Subcutaneous abdominal adipose tissue (tissue), 5 donors: Measurements from ENCODE around the gene PPP3CA.

Experiments used
- H3K27ac ChIP-seq: one replicate; pipeline ENCODE4 v1.7.0; 2013; ENCODE audit warnings: low read depth, mild to moderate bottlenecking, inconsistent platforms, low read length, moderate library complexity
- H3K27me3 ChIP-seq, 5 donors: one replicate each; pipeline ENCODE4 v1.7.0; 2013; ENCODE audit warnings: low read length in 5 of 5, inconsistent platforms in 1 of 5; ENCODE audit not compliant: control insufficient read depth in 5 of 5, insufficient read depth in 4 of 5
- H3K36me3 ChIP-seq, 5 donors: one replicate each; pipeline ENCODE4 v1.7.0; 2013; ENCODE audit warnings: low read length in 5 of 5; ENCODE audit not compliant: control insufficient read depth in 5 of 5, insufficient read depth in 5 of 5
- H3K4me1 ChIP-seq, 5 donors: one replicate each; pipeline ENCODE4 v1.7.0; 2013; ENCODE audit warnings: low read length in 5 of 5, mild to moderate bottlenecking in 3 of 5, moderate library complexity in 1 of 5; ENCODE audit not compliant: control insufficient read depth in 5 of 5, insufficient read depth in 5 of 5
- H3K4me3 ChIP-seq, 5 donors: one replicate each; pipeline ENCODE4 v1.7.0; 2013; ENCODE audit warnings: low read length in 5 of 5, low read depth in 1 of 5
- H3K9ac ChIP-seq, 5 donors: one replicate each; pipeline ENCODE4 v1.7.0; 2013; ENCODE audit warnings: low read length in 5 of 5, mild to moderate bottlenecking in 4 of 5, moderate library complexity in 3 of 5
- H3K9me3 ChIP-seq, 5 donors: one replicate each; pipeline ENCODE4 v1.7.0; 2013; ENCODE audit warnings: low read length in 5 of 5; ENCODE audit not compliant: control insufficient read depth in 5 of 5
- donor health status: healthy.
- donor health status: healthy.
- donor health status: healthy.
- donor health status: healthy.
- donor health status: healthy.

Gene PPP3CA

DNA sequence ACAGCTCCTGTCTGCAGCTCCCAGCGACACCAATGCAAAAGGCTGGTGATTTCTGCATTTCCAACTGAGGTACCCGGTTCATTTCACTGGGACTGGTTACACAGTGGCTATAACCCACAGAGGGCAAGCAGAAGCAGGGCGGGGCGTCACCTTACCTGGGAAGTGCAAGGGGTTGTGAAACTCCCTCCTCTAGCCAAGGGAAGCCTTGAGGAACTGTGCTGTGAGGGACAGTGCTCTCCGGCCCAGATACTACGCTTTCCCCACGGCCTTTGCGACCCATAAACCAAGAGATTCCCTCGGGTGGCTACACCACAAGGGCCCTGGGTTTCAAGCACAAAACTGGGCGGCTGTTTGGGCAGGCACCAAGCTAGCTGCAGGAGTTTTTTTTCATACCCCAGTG, 218.9 kb downstream of the PPP3CA start:
- Histone ChIP-seq H3K9ac (no peak overlapping the region), H3K4me3 (no peak overlapping the region), H3K36me3 (no peaks in the 10 kb centered on the region), H3K9me3 (no peaks in the 10 kb centered on the region), H3K27ac (no peak overlapping the region), H3K4me1 (peaks cover 0 to 3% (median 0%) of the 10 kb centered on the region in 5 donors), H3K27me3 (no peaks in the 10 kb centered on the region)

DNA sequence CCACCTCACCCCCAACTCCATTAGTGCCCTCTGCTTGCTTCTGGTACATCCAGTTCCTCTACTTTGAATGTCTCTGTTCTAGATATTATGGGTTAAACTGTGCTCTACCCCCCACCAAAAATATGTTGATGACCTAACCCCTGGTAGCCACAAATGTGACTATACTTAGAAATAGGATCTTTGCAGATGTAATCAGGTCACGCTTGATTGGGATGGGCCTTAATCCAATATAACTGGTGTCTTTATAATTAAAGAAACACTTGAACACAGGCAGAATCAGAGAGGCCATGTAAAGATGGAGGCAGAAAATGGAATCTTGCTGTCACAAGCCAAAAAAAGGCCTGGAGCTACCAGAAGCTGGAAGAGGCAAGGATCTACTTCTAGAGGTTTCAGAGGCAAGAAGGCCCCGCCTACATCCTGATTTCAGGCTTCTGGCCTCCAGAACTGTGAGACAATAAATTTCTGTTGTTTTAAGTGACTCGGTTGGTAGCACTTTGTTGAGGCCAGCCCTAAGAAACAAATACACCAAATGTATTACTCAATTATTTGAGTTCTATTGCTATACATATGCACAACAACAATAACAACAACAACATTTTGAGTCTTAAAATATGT, 220.0 kb downstream of the PPP3CA start:
- no peaks in the 10 kb centered on the region for H3K9me3 ChIP-seq
- no peak overlapping the region for H3K4me3 ChIP-seq
- no peaks in the 10 kb centered on the region for H3K36me3 ChIP-seq
- peaks cover 0 to 3% (median 0%) of the 10 kb centered on the region in 5 donors for H3K4me1 ChIP-seq
- H3K27ac ChIP-seq, result no peak overlapping the region
- no peaks in the 10 kb centered on the region for H3K27me3 ChIP-seq
- H3K9ac ChIP-seq, result no peak overlapping the region

DNA sequence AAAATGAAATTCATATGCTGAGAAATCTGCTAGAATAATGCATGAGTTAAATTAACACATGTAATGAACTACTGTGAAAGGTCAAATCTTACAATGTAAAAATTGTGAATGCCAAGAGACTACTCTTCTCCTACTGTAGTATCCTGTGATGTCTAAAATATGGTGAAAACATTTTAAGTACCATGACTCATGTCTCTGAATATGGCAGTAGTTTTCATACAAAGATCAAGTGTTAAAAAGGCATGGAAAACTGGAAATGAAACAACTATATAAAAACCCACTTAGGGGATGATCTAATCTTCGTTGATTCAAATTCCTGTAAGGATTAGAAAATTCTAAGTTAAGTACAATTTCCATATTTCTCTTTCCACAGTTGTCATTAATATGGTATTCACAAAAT, 221.3 kb downstream of the PPP3CA start:
- Histone ChIP-seq H3K36me3 (no peaks in the 10 kb centered on the region), H3K9ac (no peak overlapping the region), H3K27me3 (no peaks in the 10 kb centered on the region), H3K4me3 (no peak overlapping the region), H3K9me3 (no peaks in the 10 kb centered on the region), H3K27ac (no peak overlapping the region), H3K4me1 (peaks cover 0 to 3% (median 0%) of the 10 kb centered on the region in 5 donors)

DNA sequence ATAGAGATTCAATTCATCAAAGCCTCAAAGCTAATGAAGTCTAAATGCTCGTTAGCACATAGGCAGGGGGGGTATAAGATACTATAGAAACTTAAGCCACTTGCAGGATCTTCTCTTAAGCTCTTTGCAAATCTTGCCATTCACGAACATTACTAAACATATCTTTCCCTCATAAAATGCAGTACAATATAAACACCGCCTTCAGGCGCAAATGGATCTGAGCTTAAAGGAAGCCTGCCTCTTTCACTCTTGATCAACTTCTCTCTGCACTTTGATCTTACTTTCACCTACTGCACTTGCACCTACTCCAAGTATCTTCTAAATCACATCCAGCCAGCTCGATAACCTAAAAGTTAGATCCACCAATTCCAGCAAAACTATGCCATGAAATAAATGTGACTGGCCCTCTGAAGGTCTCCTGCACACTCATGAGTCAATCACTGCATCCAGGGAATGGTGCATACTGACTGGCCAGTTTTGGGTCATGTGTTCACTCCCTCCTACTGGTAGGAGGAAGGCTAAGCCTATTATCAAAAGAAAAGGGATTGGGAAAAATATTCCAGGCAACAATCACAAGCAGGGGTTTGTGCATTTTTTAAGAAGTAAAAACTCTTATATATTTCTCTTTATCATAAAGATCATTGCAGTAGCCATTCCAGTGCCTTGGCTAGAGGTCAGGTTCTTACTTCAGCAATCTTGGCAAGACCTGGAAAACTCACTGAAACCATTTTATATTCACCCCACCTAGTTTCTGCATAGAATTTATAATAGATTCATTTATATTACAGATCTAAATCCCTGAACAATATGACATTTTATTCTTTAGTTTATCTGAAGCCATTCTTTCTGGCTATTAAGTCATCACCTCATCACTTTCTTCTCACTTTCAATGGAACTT, 222.0 kb downstream of the PPP3CA start:
- no peak overlapping the region for H3K9ac ChIP-seq
- H3K4me3 ChIP-seq, result no peak overlapping the region
- no peak overlapping the region for H3K27ac ChIP-seq
- H3K27me3 ChIP-seq, result no peaks in the 10 kb centered on the region
- H3K4me1 ChIP-seq, result peaks cover 0 to 3% (median 0%) of the 10 kb centered on the region in 5 donors
- H3K9me3 ChIP-seq, result no peaks in the 10 kb centered on the region
- no peaks in the 10 kb centered on the region for H3K36me3 ChIP-seq

DNA sequence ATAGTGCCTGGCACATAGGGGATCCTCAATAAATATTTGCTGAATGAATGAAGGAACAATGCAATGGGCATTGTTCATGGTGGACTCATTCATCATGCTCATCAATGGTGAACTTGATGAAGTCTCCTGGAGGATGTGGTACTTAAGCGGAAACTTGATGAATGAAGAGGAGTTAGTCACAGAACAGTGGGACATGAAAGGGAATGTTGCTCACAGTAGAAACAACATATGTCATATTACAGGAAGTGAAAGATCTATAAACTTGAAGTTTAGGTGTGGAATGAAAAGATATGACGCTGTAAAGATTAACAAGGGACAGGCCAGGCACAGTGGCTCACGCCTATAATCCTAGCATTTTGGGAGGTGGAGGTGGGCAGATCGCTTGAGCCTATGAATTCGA, 224.1 kb downstream of the PPP3CA start:
- H3K27me3 ChIP-seq, result no peaks in the 10 kb centered on the region

DNA sequence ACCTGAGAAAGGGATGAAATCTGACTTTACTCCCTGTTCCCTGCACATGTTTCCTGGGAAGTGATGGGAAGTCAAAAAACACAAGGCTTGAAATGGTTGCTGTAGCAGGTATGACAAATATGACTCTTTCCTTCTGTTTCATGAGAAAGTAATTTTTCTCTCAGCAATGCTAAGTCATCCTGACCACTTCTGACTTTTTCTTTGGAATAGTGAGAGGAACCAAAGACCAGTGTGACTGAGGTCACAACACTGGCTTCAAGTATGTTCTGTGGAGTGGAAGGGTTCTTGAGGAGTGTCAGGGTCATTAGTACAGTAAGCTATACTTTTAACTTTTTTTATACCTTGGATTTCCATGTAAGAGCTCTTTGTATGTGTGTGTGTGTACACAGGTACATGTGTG, 225.3 kb downstream of the PPP3CA start:
- H3K4me1 ChIP-seq, result peaks cover 0 to 3% (median 0%) of the 10 kb centered on the region in 5 donors
- no peaks in the 10 kb centered on the region for H3K27me3 ChIP-seq
- H3K9ac ChIP-seq, result no peak overlapping the region
- H3K36me3 ChIP-seq, result no peaks in the 10 kb centered on the region
- no peaks in the 10 kb centered on the region for H3K9me3 ChIP-seq
- H3K27ac ChIP-seq, result no peak overlapping the region
- no peak overlapping the region for H3K4me3 ChIP-seq

More for the DNA sequence above, 224.1 kb downstream of the PPP3CA start:
- Histone ChIP-seq H3K4me3 (no peak overlapping the region), H3K9ac (no peak overlapping the region), H3K9me3 (no peaks in the 10 kb centered on the region), H3K4me1 (peaks cover 0 to 3% (median 0%) of the 10 kb centered on the region in 5 donors), H3K36me3 (no peaks in the 10 kb centered on the region), H3K27ac (no peak overlapping the region)

DNA sequence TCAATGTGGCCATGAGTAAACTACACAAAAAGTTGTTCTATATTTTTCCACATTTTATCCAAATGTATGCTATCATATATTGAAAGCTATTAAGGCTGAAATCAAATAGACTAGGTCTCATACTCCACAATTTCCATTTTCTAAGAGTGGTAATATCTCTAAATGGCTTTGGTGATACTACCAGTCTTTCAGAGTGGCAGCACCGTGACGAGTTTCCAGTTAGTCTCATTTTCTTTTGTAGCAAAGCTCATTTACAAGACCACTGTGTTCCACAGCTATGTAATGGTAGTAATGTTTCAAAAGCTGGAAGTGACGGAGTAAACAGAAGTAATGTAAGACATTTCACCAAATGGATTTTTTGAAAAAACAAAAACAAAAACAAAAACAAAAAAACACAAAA, 228.2 kb downstream of the PPP3CA start:
- Histone ChIP-seq H3K27ac (no peak overlapping the region), H3K9me3 (no peaks in the 10 kb centered on the region), H3K27me3 (no peaks in the 10 kb centered on the region), H3K36me3 (no peaks in the 10 kb centered on the region), H3K4me3 (no peak overlapping the region), H3K4me1 (peaks cover 0 to 7% (median 0%) of the 10 kb centered on the region in 5 donors), H3K9ac (no peak overlapping the region)

DNA sequence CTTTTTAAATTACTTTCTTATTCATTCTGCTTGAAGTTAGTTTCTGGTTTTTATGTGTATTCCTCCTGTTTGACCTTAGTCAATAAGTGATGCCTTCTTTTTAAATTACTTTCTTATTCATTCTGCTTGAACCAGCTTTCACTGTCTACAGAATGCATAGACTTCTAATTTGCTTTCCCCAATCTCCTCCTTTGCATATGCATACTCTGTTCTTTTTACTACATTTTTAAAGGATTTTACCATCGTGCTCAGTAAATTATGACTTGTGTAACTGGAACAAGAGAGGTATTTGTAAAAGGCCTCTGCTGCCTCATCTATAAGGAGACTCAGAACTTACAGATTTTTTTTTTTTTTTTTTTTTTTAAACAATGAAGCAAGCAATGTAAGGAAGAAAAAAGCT, 228.7 kb downstream of the PPP3CA start:
- H3K9me3 ChIP-seq, result no peaks in the 10 kb centered on the region
- H3K9ac ChIP-seq, result no peak overlapping the region
- no peak overlapping the region for H3K4me3 ChIP-seq
- peaks cover 0 to 7% (median 0%) of the 10 kb centered on the region in 5 donors for H3K4me1 ChIP-seq
- no peaks in the 10 kb centered on the region for H3K27me3 ChIP-seq
- no peak overlapping the region for H3K27ac ChIP-seq
- no peaks in the 10 kb centered on the region for H3K36me3 ChIP-seq

DNA sequence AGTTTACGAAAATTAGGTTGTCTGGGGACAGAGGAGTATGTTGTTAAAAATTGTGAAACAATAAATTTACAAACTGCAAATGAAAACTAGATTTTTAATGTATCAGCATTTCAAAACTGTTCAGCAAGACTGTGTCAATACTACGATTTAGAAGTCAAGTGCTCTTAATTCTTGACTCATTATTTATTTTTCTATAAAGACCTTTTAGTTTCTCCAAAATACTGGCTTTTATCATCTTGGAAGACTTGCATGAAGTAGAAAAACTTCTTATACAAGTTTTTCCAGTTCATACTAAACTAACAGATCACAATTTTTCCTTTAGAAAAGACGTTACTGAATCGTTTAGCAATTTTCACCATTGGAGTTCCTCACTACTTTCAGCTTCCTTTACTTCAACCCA, 231.4 kb downstream of the PPP3CA start:
- Histone ChIP-seq H3K9me3 (no peaks in the 10 kb centered on the region), H3K27ac (no peak overlapping the region)

DNA sequence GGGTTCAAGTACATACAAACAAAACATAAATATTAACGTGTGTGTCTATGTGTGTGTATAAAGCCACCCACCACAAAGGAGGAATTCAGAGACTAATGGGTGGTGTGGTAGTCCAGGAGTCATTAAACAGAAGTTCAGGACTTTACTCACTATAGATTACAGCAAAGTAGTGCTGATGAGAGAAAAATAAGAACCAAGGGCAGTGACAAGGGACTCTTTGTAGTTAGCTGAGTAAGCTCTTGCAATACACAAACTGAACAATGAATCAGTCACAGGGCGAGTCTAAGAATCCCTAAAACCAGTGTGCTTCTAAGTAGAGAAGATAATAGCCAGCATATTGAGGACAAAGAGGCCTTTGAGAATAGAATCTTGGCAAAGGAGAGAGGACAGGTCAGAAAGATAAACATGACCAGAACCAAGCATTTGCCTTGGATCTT, 232.4 kb downstream of the PPP3CA start:
- Histone ChIP-seq H3K36me3 (no peaks in the 10 kb centered on the region), H3K27me3 (no peaks in the 10 kb centered on the region), H3K9ac (no peak overlapping the region), H3K4me1 (peaks cover 0 to 7% (median 0%) of the 10 kb centered on the region in 5 donors), H3K9me3 (no peaks in the 10 kb centered on the region), H3K27ac (no peak overlapping the region), H3K4me3 (no peak overlapping the region)

More for the DNA sequence above, 231.4 kb downstream of the PPP3CA start:
- no peak overlapping the region for H3K4me3 ChIP-seq
- H3K36me3 ChIP-seq, result no peaks in the 10 kb centered on the region
- no peaks in the 10 kb centered on the region for H3K27me3 ChIP-seq
- peaks cover 0 to 7% (median 0%) of the 10 kb centered on the region in 5 donors for H3K4me1 ChIP-seq
- no peak overlapping the region for H3K9ac ChIP-seq
